ENCODE data around the gene GPC4. TPM values are rescaled to one million over a fixed set of nuclear protein-coding genes. Genes with fewer than 3 reads are reported as not detected.

GPC4 gene
- total RNA-seq, 1 donor from 2014 or later = not detected

DNA sequence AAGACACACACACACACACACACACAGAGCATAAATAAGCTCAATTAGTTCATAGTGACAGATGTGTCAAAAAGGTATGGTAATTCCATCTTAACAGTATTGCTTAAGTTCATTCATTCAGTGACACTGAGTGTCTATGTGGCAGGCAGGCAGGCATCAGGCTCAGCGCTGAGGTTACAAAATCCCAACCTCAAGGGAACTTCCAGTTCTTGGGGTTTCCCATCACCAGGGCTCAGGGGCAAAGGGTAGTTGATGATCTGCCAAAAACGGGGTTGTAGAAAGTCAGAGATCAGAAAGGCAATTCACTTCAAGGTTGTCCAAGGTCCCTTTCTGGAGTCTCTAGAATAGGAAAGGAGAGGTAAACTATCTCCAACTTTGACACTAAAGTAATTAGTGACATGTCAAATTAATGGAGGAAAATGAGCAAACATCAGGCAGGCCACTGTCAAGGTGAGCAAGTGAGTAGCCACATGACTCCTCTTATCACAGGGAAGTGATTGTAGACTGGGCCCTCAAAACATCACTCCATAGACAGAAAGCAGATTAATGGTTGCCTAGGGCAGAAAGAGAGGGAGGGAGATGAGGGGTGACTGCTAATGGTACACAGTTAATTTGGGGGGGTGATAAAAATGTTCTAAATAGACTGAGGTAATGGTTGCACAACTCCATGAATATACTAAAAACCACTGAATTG is 41.8 kb downstream of the GPC4 start:
- intact Hi-C loops (cut with micrococcal nuclease) = no loop called here
- H3K9me3 Mint-ChIP-seq = no peaks in the 10 kb centered on the region
- H3K4me1 Mint-ChIP-seq (ENCODE audit: low read depth) = no peaks in the 10 kb centered on the region
- H3K27me3 Mint-ChIP-seq (ENCODE audit: insufficient read depth) = peaks cover 7% of the 10 kb centered on the region
- H3K36me3 Mint-ChIP-seq (ENCODE audit: low read depth) = no peaks in the 10 kb centered on the region
- no peak overlapping the region for H3K4me3 Mint-ChIP-seq
- no peak overlapping the region for H3K27ac Mint-ChIP-seq
- no peak for DNase-seq (ENCODE audit: low spot score)

DNA sequence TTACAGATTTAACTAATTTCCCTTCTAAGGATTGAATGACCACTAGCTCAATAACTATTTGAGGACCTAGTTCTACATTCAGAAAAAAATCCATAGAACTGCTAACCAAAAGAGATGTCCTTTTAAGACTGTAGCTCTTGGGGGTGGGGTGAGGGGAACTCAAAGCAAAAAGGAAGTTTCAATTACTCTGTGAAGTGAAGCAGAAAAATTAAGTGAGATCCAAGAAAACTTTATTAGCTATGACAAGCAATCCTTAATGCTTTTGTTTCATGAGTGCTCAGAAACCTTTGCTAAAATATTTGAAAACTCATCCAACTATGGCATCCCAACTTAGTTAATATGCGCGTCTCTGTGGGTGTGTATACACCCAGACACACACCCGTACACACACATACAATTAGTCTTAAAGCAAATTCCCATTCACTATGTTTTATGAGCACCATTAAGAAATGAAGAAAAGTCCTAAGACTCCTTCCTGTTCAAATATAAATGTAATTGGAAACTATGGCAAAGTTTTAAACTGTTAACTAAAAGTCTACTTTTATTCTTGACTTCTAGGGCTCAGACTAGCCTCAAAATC is 44.5 kb downstream of the GPC4 start:
- no peaks in the 10 kb centered on the region for H3K36me3 Mint-ChIP-seq (ENCODE audit: low read depth)
- H3K4me3 Mint-ChIP-seq = no peak overlapping the region
- no peak for DNase-seq (ENCODE audit: low spot score)
- intact Hi-C loops (cut with micrococcal nuclease) = no loop called here
- peaks cover 5% of the 10 kb centered on the region for H3K27me3 Mint-ChIP-seq (ENCODE audit: insufficient read depth)
- no peak overlapping the region for H3K27ac Mint-ChIP-seq
- H3K9me3 Mint-ChIP-seq = no peaks in the 10 kb centered on the region
- H3K4me1 Mint-ChIP-seq (ENCODE audit: low read depth) = no peaks in the 10 kb centered on the region

DNA sequence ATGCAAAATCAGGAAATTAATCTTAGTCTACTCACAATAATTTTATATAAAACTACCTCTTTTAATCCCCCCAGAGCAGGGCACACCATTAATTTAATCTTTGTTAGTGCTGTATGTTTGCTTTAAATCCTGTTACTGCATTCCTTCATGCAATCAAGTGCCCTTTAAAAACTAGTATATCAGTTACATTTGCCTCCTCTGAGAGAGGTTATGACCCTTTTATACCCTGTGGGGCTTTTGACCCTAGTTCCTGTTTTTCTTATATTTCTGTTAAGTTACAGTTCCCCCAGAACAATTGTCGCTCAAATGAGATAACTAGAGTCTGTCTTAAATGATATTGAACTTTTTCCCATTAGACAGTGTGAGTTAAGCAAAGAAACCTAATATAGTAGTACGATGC is 46.2 kb downstream of the GPC4 start:
- no peaks in the 10 kb centered on the region for H3K36me3 Mint-ChIP-seq (ENCODE audit: low read depth)
- no peak overlapping the region for H3K27ac Mint-ChIP-seq
- H3K27me3 Mint-ChIP-seq (ENCODE audit: insufficient read depth) = peaks cover 5% of the 10 kb centered on the region
- no peaks in the 10 kb centered on the region for H3K9me3 Mint-ChIP-seq
- H3K4me1 Mint-ChIP-seq (ENCODE audit: low read depth) = no peaks in the 10 kb centered on the region
- intact Hi-C loops (cut with micrococcal nuclease) = no loop called here
- no peak for DNase-seq (ENCODE audit: low spot score)
- no peak overlapping the region for H3K4me3 Mint-ChIP-seq

DNA sequence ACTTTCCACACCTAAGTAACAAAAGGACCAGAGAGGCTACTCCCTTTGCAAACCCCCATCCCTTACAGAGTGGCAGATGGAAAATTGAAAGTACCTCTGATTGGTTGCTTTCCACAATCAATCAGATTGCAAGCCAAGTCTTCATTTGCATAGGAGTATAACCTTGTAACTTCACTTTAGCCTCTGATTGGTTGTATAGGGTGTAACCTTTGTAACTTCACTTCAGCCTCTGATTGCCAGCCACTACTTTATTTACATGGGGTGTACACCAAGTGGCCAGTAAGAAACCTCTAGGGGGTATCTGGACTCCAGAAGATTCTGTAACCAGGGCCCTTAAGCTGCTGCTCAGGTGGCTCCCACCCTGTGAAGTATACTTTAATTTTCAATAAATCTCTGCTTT is 48.6 kb downstream of the GPC4 start:
- no peaks in the 10 kb centered on the region for H3K4me1 Mint-ChIP-seq (ENCODE audit: low read depth)
- H3K36me3 Mint-ChIP-seq (ENCODE audit: low read depth) = no peaks in the 10 kb centered on the region
- no peak for DNase-seq (ENCODE audit: low spot score)
- H3K27me3 Mint-ChIP-seq (ENCODE audit: insufficient read depth) = no peaks in the 10 kb centered on the region
- H3K9me3 Mint-ChIP-seq = no peaks in the 10 kb centered on the region
- no peak overlapping the region for H3K4me3 Mint-ChIP-seq
- H3K27ac Mint-ChIP-seq = no peak overlapping the region
- intact Hi-C loops (cut with micrococcal nuclease) = no loop called here

DNA sequence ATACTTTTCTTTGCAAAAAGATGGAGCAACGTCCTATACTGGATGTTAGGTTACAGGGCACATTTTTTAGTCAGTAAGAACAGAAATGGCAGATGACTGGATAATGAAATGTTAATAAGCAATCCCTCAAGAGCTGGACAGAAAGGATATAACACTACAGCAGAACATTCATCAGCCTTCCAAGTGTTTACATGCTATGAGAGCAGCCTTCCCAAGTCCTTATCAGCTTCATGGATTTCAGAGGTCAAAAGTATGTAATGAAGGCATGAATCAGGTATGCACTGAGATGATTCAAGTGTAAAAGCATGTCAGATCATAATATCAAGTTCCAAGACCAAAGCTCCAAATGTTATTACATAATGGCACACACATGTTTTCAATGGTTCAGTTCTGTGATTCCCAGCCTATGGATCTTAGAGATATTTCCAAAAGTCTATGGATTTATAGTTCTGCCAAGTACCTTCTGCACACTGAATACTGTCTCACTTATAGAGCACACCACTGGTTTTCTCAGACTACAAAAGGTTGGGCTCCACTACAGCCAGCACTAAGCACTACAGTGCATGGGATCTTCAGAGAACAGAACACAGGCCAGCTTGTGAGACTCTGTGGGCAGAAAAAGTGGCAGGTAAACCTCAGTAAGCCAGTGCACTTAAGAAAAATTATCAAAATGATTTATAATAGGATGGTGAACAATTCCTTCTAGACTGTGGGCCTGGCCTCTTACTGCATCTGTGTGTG is 49.2 kb downstream of the GPC4 start:
- no peaks in the 10 kb centered on the region for H3K9me3 Mint-ChIP-seq
- DNase-seq (ENCODE audit: low spot score) = no peak
- H3K27ac Mint-ChIP-seq = no peak overlapping the region
- H3K4me1 Mint-ChIP-seq (ENCODE audit: low read depth) = no peaks in the 10 kb centered on the region
- no peaks in the 10 kb centered on the region for H3K36me3 Mint-ChIP-seq (ENCODE audit: low read depth)
- H3K4me3 Mint-ChIP-seq = no peak overlapping the region
- intact Hi-C loops (cut with micrococcal nuclease) = no loop called here
- H3K27me3 Mint-ChIP-seq (ENCODE audit: insufficient read depth) = no peaks in the 10 kb centered on the region

DNA sequence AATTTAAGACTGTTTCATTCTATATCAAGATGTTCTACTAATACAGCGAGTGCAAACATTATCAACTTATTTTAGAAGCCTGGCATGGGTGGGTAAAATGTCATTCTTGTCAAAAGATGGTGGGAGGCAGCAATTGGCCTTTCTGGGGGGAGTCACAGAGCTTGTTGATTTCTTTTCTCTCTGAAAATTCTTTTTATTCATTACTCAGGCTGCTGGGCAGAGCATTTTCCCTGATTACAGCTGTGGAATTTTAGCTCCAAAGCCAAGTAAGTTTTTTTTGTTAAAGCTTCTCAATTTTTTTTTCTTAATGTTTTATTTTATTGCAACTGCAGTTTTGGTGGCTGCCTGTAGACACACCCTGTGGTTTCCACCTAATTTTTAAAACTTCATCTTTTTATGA is 50.4 kb downstream of the GPC4 start:
- Mint-ChIP-seq H3K36me3 (ENCODE audit: low read depth) (no peaks in the 10 kb centered on the region), H3K27me3 (ENCODE audit: insufficient read depth) (no peaks in the 10 kb centered on the region), H3K27ac (no peak overlapping the region), H3K4me3 (no peak overlapping the region), H3K9me3 (no peaks in the 10 kb centered on the region), H3K4me1 (ENCODE audit: low read depth) (no peaks in the 10 kb centered on the region)
- DNase-seq (ENCODE audit: low spot score) = no peak
- intact Hi-C loops (cut with micrococcal nuclease) = no loop called here

DNA sequence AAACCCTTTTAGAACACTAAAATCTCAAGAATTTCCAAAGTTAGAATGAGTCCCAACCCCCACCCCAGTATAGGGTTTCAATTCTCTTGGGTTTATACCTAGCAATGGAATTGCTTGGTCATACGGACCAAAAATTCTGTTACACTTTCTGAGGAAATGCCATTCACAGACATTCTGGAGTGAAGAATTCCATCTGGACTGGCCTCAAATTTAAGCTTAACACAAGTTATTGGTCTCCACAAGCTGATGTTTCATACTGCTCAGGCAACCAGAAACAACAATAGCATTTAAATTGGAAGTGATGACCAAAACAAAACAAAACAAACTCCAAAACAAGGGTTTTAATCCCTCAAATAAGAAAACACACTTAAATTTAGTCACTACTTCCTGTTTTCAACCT is 51.1 kb downstream of the GPC4 start:
- Mint-ChIP-seq H3K9me3 (no peaks in the 10 kb centered on the region), H3K4me1 (ENCODE audit: low read depth) (no peaks in the 10 kb centered on the region)
- DNase-seq (ENCODE audit: low spot score) = no peak

DNA sequence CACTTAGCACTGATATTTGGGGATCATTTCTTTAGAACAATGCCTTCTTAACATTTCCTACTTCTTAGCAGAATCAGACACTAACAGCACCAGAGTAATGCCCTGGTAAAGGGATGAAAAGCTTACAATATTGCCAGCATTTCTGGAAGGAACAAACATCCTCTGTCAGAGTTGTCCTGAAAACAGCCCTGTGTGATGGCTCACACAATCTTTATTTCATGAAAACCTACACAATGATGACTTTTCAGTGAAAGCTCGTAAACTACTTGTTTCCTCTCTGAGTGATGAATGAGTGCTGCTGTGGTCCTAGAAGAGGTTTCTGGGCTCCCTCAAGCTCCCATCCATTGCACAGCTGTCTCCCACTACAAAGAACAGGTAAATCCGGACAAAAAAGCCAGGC is 52.8 kb downstream of the GPC4 start:
- intact Hi-C loops (cut with micrococcal nuclease) = no loop called here
- Mint-ChIP-seq H3K4me1 (ENCODE audit: low read depth) (no peaks in the 10 kb centered on the region), H3K9me3 (no peaks in the 10 kb centered on the region), H3K27me3 (ENCODE audit: insufficient read depth) (no peaks in the 10 kb centered on the region), H3K27ac (no peak overlapping the region), H3K36me3 (ENCODE audit: low read depth) (no peaks in the 10 kb centered on the region), H3K4me3 (no peak overlapping the region)
- no peak for DNase-seq (ENCODE audit: low spot score)

More for the DNA sequence above, 51.1 kb downstream of the GPC4 start:
- no peak overlapping the region for H3K27ac Mint-ChIP-seq
- no peak overlapping the region for H3K4me3 Mint-ChIP-seq
- H3K36me3 Mint-ChIP-seq (ENCODE audit: low read depth) = no peaks in the 10 kb centered on the region
- intact Hi-C loops (cut with micrococcal nuclease) = no loop called here
- H3K27me3 Mint-ChIP-seq (ENCODE audit: insufficient read depth) = no peaks in the 10 kb centered on the region

DNA sequence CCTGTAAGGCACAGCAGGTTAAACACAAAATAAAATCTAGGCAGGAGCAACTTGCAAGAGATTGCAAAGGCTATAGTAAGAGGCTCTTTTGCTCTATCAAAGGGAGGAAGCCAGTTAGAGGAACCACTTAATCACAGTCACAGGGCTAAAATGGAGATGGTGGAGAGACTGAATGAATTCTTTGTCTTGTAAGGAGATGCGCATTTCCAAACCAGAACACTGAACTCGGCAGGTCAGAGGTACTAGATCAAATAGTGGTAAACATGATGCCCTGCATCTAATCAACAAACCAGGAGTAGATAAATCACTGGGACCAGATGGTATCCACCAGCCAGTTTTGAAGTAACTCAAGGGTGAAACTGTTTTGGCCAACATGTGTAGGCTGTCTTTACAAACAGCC is 55.8 kb downstream of the GPC4 start:
- intact Hi-C loops (cut with micrococcal nuclease) = no loop called here
- H3K36me3 Mint-ChIP-seq (ENCODE audit: low read depth) = no peaks in the 10 kb centered on the region
- no peaks in the 10 kb centered on the region for H3K27me3 Mint-ChIP-seq (ENCODE audit: insufficient read depth)
- H3K9me3 Mint-ChIP-seq = no peaks in the 10 kb centered on the region
- no peak for DNase-seq (ENCODE audit: low spot score)
- no peaks in the 10 kb centered on the region for H3K4me1 Mint-ChIP-seq (ENCODE audit: low read depth)
- no peak overlapping the region for H3K4me3 Mint-ChIP-seq
- H3K27ac Mint-ChIP-seq = no peak overlapping the region

DNA sequence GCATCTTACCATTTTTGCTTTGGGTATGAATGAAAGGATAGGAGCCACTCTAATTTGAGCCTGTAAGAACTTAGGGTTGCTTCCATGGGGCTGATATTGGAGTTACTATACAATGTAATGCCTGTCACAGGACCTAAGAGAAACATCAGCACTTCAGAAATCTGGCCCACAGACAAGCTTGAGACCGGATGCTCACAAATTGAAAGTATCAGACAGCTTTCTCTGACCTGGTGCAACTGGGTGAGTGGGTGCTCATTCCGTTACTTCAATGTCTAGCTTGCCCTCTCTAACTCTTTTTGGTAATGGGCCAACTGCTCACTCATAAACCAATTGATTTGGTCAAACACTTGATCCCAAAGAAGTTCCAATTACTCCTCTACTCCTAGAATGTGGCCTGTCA is 62.1 kb downstream of the GPC4 start:
- intact Hi-C loops (cut with micrococcal nuclease) = no loop called here
- no peak for DNase-seq (ENCODE audit: low spot score)
- Mint-ChIP-seq H3K36me3 (ENCODE audit: low read depth) (no peaks in the 10 kb centered on the region), H3K4me3 (no peak overlapping the region), H3K4me1 (ENCODE audit: low read depth) (no peaks in the 10 kb centered on the region), H3K9me3 (no peaks in the 10 kb centered on the region), H3K27ac (no peak overlapping the region), H3K27me3 (ENCODE audit: insufficient read depth) (no peaks in the 10 kb centered on the region)

DNA sequence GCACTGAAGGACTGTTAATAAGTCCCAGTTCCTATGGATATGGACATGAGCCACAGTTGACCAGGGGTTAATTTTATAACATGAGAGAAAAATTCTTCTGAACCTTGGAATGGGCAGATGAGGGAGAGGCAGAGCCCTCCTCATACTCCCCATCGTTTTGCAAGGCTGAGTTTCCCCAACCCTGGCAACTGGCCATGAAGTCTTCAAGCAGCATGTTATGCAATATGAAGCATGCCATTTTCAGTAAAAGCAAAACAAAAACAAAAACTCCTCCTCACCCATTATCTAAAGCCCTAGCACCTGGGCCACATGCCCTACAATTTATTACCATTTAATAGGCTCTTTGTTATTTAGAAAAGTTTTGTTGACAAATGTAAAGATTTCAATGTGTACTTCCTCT is 64.5 kb downstream of the GPC4 start:
- no peak overlapping the region for H3K27ac Mint-ChIP-seq
- DNase-seq (ENCODE audit: low spot score) = no peak
- H3K27me3 Mint-ChIP-seq (ENCODE audit: insufficient read depth) = no peaks in the 10 kb centered on the region
- intact Hi-C loops (cut with micrococcal nuclease) = no loop called here
- H3K36me3 Mint-ChIP-seq (ENCODE audit: low read depth) = no peaks in the 10 kb centered on the region
- no peak overlapping the region for H3K4me3 Mint-ChIP-seq
- no peaks in the 10 kb centered on the region for H3K9me3 Mint-ChIP-seq
- H3K4me1 Mint-ChIP-seq (ENCODE audit: low read depth) = no peaks in the 10 kb centered on the region

DNA sequence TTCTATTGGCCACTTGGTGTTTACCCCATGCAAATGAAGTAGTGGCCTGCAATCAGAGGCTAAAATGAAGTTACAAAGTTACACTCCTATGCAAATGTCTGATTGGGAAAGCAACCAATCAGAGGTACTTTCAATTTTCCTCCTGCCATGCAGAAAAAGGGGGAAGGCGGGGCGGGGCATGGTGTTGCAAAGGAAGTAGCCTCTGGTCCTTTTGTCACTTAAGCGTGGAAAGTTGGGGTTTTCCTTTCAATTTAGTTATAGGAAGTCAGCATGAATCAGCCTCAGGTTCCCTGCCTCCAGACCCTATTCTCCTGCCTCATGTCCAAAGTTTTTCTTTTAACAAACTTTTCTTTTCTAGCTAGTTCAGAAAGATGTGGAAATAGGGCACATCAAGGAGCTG is 69.3 kb downstream of the GPC4 start:
- H3K27me3 Mint-ChIP-seq (ENCODE audit: insufficient read depth) = no peaks in the 10 kb centered on the region
- no peaks in the 10 kb centered on the region for H3K9me3 Mint-ChIP-seq
- no peak overlapping the region for H3K4me3 Mint-ChIP-seq
- intact Hi-C loops (cut with micrococcal nuclease) = no loop called here
- no peak for DNase-seq (ENCODE audit: low spot score)
- H3K4me1 Mint-ChIP-seq (ENCODE audit: low read depth) = no peaks in the 10 kb centered on the region
- no peak overlapping the region for H3K27ac Mint-ChIP-seq
- H3K36me3 Mint-ChIP-seq (ENCODE audit: low read depth) = no peaks in the 10 kb centered on the region

DNA sequence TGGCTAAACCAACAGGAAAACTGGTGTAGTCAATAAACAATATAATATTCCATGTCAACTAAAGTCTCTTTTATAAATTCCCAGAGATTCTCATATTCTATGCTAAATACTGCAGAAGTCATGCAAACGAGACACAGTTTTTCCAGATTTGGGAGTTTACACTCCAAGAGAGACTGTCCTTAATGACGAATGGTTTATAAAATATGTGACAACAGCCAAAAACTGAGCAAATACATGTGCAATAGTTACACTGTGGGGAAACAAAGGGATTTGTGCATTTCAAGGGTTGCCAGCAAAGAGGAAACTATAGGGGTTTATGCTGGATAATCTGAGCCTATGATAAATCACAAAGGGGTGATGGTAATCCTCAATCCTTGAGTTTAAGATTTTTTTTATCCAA is 75.7 kb downstream of the GPC4 start:
- DNase-seq (ENCODE audit: low spot score) = no peak
- no peak overlapping the region for H3K4me3 Mint-ChIP-seq
- no peaks in the 10 kb centered on the region for H3K27me3 Mint-ChIP-seq (ENCODE audit: insufficient read depth)
- H3K27ac Mint-ChIP-seq = no peak overlapping the region
- no peaks in the 10 kb centered on the region for H3K36me3 Mint-ChIP-seq (ENCODE audit: low read depth)
- intact Hi-C loops (cut with micrococcal nuclease) = no loop called here
- H3K9me3 Mint-ChIP-seq = no peaks in the 10 kb centered on the region
- no peaks in the 10 kb centered on the region for H3K4me1 Mint-ChIP-seq (ENCODE audit: low read depth)

All from activated T-helper 1 cell treated with anti-CD3 and anti-CD28 coated beads, Interleukin-12 subunit alpha, Interleukin-12 subunit beta, Interleukin-2, Interleukin-4 antibody, amounts not matched to agents 30 ng/mL and 10 ng/mL and 1 ng/mL, durations not matched to agents 14 hours and 24 hours and 36 hours (primary cell).